Tibial nerve (tissue), 4 donors: Measurements from ENCODE around the gene RAB11FIP3.

Experiments
- CTCF ChIP-seq, 5 experiments: fragments of 200-600 bp in 3 of 5; fragments of 450-650 bp in 2 of 5; sonication (generic) in 3 of 5; IDR thresholded peaks; one replicate each; pipeline ENCODE4 v1.5.1; 2016 to 2019; ENCODE audit warnings: antibody characterized with exemption in 5 of 5, mild to moderate bottlenecking in 3 of 5, moderate library complexity in 2 of 5
- EP300 ChIP-seq, 2 donors: sonication (generic); formaldehyde crosslinking; IDR thresholded peaks; one replicate each; pipeline ENCODE4 v1.6.1; 2017; ENCODE audit warnings: antibody characterized with exemption in 2 of 2, mild to moderate bottlenecking in 1 of 2
- POLR2A ChIP-seq, 2 donors: fragments of 450-650 bp; IDR thresholded peaks; one replicate each; pipeline ENCODE4 v1.6.1; 2017; ENCODE audit warnings: antibody characterized with exemption in 2 of 2, mild to moderate bottlenecking in 2 of 2, moderate library complexity in 2 of 2

DNA sequence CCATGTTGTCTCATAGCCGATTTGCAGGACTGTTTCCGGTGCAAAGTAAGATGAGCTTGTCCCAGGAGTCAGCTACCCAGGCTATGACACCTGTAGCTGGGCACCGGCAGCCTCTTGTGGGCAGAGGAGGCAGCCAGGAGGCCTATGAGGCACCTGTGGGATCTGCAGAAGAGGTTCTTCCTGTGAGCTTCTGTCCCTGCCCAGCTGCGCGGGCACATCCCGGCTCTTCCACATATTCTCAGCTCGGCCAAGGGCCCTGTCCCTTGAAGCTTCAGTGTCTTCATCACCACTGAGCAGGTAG is 80.7 kb downstream of the RAB11FIP3 start:
- TF ChIP-seq CTCF (IDR thresholded peaks at IDR 0.05) (no peak), POLR2A (IDR thresholded peaks at IDR 0.05) (no peak), EP300 (IDR thresholded peaks at IDR 0.05) (no peak)
